ENCODE data around the gene OPRM1. TPM values are rescaled to one million over a fixed set of nuclear protein-coding genes. Genes with fewer than 3 reads are reported as not detected.

Gene OPRM1
- total and polyA plus RNA-seq, 4 donors = not detected

DNA sequence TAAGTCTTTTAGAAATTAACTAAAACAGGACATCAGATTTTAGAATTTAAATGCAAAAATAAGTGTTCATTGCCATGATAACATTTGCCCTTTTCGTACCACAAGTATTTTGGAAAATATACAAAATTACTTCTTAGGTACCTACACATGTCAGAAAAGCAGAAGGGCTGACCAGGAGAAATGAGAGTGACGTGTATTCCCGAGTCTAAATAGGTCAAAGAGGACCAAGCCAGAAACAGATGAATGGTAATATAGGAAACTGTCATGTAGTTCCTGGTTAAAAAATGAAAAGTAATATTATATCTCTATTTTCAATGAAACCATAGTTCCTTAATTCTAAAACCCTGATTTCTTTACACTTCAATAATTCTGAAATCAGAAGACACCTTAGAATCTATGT lies 191.4 kb downstream of the OPRM1 start (continued):
- TF ChIP-seq, protein P1, sequence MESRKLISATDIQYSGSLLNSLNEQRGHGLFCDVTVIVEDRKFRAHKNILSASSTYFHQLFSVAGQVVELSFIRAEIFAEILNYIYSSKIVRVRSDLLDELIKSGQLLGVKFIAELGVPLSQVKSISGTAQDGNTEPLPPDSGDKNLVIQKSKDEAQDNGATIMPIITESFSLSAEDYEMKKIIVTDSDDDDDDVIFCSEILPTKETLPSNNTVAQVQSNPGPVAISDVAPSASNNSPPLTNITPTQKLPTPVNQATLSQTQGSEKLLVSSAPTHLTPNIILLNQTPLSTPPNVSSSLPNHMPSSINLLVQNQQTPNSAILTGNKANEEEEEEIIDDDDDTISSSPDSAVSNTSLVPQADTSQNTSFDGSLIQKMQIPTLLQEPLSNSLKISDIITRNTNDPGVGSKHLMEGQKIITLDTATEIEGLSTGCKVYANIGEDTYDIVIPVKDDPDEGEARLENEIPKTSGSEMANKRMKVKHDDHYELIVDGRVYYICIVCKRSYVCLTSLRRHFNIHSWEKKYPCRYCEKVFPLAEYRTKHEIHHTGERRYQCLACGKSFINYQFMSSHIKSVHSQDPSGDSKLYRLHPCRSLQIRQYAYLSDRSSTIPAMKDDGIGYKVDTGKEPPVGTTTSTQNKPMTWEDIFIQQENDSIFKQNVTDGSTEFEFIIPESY (IDR thresholded peaks at IDR 0.05) = no peak
- TF ChIP-seq FOXA2 (IDR thresholded peaks at IDR 0.05) = no peak

DNA sequence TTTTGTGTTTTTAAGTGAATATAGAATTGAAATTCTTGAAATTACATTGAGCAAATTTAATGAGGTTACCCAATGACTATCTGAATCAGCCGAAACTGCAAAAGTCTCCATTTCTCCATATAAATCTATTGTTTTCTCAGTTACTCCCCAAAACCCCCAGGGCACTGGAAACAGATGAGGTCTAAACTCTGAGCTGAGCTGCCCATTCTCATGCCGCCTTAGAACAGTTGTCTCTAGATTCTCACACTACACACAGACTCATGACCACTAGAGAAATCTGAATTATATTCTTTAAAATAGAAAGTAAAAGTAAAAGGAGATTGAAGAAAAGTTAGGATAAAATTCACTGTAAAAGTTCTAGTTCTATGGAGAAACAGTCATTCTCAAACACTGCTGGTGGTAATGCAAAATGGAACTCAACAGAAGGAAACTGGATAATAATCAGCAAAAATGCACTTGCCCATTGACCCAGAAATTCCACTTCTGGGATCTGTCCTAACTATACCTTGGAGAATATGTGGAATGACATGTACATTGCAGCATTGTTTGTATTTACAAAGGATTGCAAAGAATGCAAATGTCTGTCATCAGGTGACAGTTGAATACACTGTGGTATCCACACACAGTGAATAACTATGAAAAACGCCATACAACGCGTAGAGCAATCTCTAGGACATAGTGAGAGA lies 192.0 kb downstream of the OPRM1 start:
- H3K9me3 ChIP-seq (ENCODE audit: control insufficient read depth in 4 of 4, low read length in 3 of 4) = no peaks in the 10 kb centered on the region
- H3K27me3 ChIP-seq (ENCODE audit: control insufficient read depth in 4 of 4, insufficient read depth in 4 of 4, low read length in 3 of 4) = no peaks in the 10 kb centered on the region
- TF ChIP-seq REST (IDR thresholded peaks at IDR 0.05) (no peak), HNF4A (conservative IDR thresholded peaks at IDR 0.05) (no peak), ATF3 (IDR thresholded peaks at IDR 0.05) (no peak), NR2F2 (IDR thresholded peaks at IDR 0.05) (no peak), SP1 (IDR thresholded peaks at IDR 0.05) (no peak), TAF1 (conservative IDR thresholded peaks at IDR 0.05) (no peak), FOXA2 (IDR thresholded peaks at IDR 0.05) (no peak), FOXA1 (IDR thresholded peaks at IDR 0.05) (no peak), YY1 (IDR thresholded peaks at IDR 0.05) (no peak), RXRA (IDR thresholded peaks at IDR 0.05) (no peak), GABPA (IDR thresholded peaks at IDR 0.05 in 1 of 2, conservative IDR thresholded peaks at IDR 0.05 in 1 of 2) (no peak), HNF4G (IDR thresholded peaks at IDR 0.05) (no peak), RAD21 (IDR thresholded peaks at IDR 0.05) (no peak), EGR1 (IDR thresholded peaks at IDR 0.05; ENCODE audit: low read depth in 2 of 2) (no peak), JUND (IDR thresholded peaks at IDR 0.05) (no peak), CTCF (IDR thresholded peaks at IDR 0.05; ENCODE audit: low read depth, low read length, missing input control) (no peak)
- TF ChIP-seq, protein P1 (IDR thresholded peaks at IDR 0.05) = no peak
- TF ChIP-seq, protein P2, sequence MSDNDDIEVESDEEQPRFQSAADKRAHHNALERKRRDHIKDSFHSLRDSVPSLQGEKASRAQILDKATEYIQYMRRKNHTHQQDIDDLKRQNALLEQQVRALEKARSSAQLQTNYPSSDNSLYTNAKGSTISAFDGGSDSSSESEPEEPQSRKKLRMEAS (IDR thresholded peaks at IDR 0.05) = no peak
- DNase-seq (ENCODE audit: low spot score) = no peak
- WGBS = 91% methylated on average over 5 of the region's 5 CpGs
- no peak overlapping the region for H3K4me3 ChIP-seq (ENCODE audit: low read depth in 1 of 3, low read length in 3 of 3)
- H3K9ac ChIP-seq (ENCODE audit: low read depth in 1 of 2, low read length in 2 of 2) = no peak overlapping the region
- peaks cover 0 to 3% (median 0%) of the 10 kb centered on the region in 4 donors for H3K4me1 ChIP-seq (ENCODE audit: control insufficient read depth in 4 of 4, insufficient read depth in 4 of 4, low read length in 3 of 4)
- no peaks in the 10 kb centered on the region for H3K36me3 ChIP-seq (ENCODE audit: control insufficient read depth in 4 of 4, insufficient read depth in 3 of 4, low read depth in 1 of 4, low read length in 3 of 4)
- H3K27ac ChIP-seq (ENCODE audit: low read depth in 1 of 2, low read length in 2 of 2) = no peak overlapping the region

All from liver (tissue), 9 donors.